Measurements from ENCODE around the gene PCDHGC5.

PCDHGC5 gene

GRCh38 chr5:141508440-141508797, 19.5 kb downstream of the PCDHGC5 start:
- Histone ChIP-seq H3K4me3 (ENCODE audit: low read length) (0 out of 2 replicates have a peak overlapping the region, but pooled peaks have one; percentile 20), H3K9me3 (replicated peaks; ENCODE audit: insufficient read depth, low read length) (no peaks in the 10 kb centered on the region), H3K9ac (ENCODE audit: low read length) (peak overlapping the region; percentile 34; the same call in 1 of the 2 replicates), H4K20me1 (ENCODE audit: insufficient read depth, low read length) (no peaks in the 10 kb centered on the region), H3K27me3 (replicated peaks; ENCODE audit: insufficient read depth, low read length) (no peaks in the 10 kb centered on the region), H2AFZ (ENCODE audit: low read length) (no peak overlapping the region), H3K27ac (ENCODE audit: low read length) (peak overlapping the region; percentile 83), H3K79me2 (ENCODE audit: low read length) (0 out of 2 replicates have a peak, but pooled peaks cover 6% of the 10 kb centered on the region), H3K9me2 (replicated peaks; ENCODE audit: insufficient read depth, low read length) (no peaks in the 10 kb centered on the region), H3K4me1 (ENCODE audit: low read length) (peaks cover 48% of the 10 kb centered on the region), H3F3A (ENCODE audit: insufficient read depth, low read length) (peaks cover 29% of the 10 kb centered on the region), H3K36me3 (replicated peaks; ENCODE audit: insufficient read depth, low read length) (no peaks in the 10 kb centered on the region), H3K4me2 (ENCODE audit: low read depth, low read length) (peak overlapping the region; percentile 74)
- TF ChIP-seq CTCF (IDR thresholded peaks at IDR 0.05; ENCODE audit: low read length), result no peak
- no peak for TF ChIP-seq EZH2phosphoT487 (IDR thresholded peaks at IDR 0.05; ENCODE audit: low read length)
- no peak for TF ChIP-seq EZH2 (optimal IDR thresholded peaks at IDR 0.05; ENCODE audit: low read depth, low read length)
- DNase-seq, result no peak

DNA sequence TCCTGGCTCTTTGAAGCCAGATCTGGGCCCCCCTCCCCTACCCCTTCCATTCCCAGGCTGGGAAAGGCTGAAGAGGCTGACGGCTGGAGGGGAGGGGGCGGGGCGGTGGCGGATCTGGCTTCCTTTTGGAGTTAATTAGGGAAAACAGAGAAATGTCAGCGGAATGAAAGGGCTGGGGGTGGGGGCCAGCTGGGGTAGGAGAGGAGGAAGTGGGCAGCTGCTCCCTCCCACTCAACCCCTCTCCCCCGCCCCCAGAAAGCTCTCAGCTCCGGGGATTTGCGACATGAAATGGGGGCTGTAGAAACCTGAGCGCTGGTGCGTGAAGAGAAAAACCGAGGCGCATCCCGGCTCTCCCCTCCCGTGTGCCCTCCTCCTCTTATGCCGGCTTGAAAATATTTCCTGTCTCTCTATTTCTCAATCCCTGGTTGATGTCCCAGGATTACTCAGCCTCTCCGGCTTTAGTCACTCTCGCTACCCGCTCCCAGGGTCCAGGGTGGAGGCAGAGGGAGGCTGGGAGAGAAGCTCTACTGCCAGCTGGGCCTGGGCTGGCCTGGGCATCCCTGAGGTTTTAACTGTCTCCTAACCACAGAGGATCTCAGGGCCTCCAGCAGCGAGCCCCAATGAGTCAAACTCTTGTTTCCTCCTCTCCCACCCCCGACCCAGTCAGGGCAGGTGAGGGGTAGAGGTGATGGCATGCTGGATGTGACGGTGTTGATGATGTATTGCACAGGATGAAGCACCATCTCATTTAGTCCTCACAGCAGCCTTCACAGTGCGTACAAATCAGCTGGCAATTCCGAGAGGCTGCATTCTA, 20.1 kb downstream of the PCDHGC5 start:
- no peak for TF ChIP-seq EZH2 (optimal IDR thresholded peaks at IDR 0.05; ENCODE audit: low read depth, low read length)
- TF ChIP-seq CTCF (IDR thresholded peaks at IDR 0.05; ENCODE audit: low read length), result no peak
- TF ChIP-seq EZH2phosphoT487 (IDR thresholded peaks at IDR 0.05; ENCODE audit: low read length), result no peak
- Histone ChIP-seq H3K36me3 (replicated peaks; ENCODE audit: insufficient read depth, low read length) (no peaks in the 10 kb centered on the region), H3K79me2 (ENCODE audit: low read length) (0 out of 2 replicates have a peak, but pooled peaks cover 6% of the 10 kb centered on the region), H3F3A (ENCODE audit: insufficient read depth, low read length) (peaks cover 34% of the 10 kb centered on the region), H3K9ac (ENCODE audit: low read length) (peak overlapping the region; percentile 61; the same call in 1 of the 2 replicates), H3K9me3 (replicated peaks; ENCODE audit: insufficient read depth, low read length) (no peaks in the 10 kb centered on the region), H3K9me2 (replicated peaks; ENCODE audit: insufficient read depth, low read length) (no peaks in the 10 kb centered on the region), H2AFZ (ENCODE audit: low read length) (no peak overlapping the region), H3K4me3 (ENCODE audit: low read length) (peak overlapping the region; percentile 20; the same call in 1 of the 2 replicates), H3K27ac (ENCODE audit: low read length) (peak overlapping the region; percentile 83), H4K20me1 (ENCODE audit: insufficient read depth, low read length) (no peaks in the 10 kb centered on the region), H3K4me2 (ENCODE audit: low read depth, low read length) (peak overlapping the region; percentile 74; the same call in 1 of the 2 replicates), H3K4me1 (ENCODE audit: low read length) (peaks cover 48% of the 10 kb centered on the region), H3K27me3 (replicated peaks; ENCODE audit: insufficient read depth, low read length) (no peaks in the 10 kb centered on the region)
- no peak for DNase-seq

DNA sequence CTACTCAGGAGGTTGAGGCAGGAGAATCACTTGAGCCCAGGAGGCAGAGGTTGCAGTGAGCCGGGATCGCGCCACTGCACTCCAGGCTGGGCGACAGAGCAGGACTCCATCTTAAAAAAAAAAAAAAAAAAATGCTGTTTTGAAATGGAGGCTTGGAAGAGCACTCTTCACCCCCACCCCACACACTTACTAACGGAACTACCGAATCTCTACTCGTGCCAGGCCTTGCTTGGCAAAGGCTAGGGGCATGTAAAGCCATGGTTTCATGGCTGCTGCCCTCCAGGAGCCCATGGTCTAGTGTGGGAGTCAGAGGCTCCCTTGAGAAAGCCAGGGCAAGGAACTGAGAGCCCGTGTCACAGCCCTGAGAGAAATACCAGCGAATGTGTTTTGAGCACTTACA, 21.3 kb downstream of the PCDHGC5 start:
- peaks cover 59% of the 10 kb centered on the region for H3K4me1 ChIP-seq (ENCODE audit: low read length)
- no peak for TF ChIP-seq EZH2 (optimal IDR thresholded peaks at IDR 0.05; ENCODE audit: low read depth, low read length)
- TF ChIP-seq CTCF (IDR thresholded peaks at IDR 0.05; ENCODE audit: low read length), result no peak
- TF ChIP-seq EZH2phosphoT487 (IDR thresholded peaks at IDR 0.05; ENCODE audit: low read length), result no peak
- H3K27ac ChIP-seq (ENCODE audit: low read length), result peak overlapping the region; percentile 83; the same call in 1 of the 2 replicates
- no peaks in the 10 kb centered on the region for H3K9me3 ChIP-seq (replicated peaks; ENCODE audit: insufficient read depth, low read length)
- H3K4me2 ChIP-seq (ENCODE audit: low read depth, low read length), result peak overlapping the region; percentile 74
- H4K20me1 ChIP-seq (ENCODE audit: insufficient read depth, low read length), result no peaks in the 10 kb centered on the region
- no peak overlapping the region for H2AFZ ChIP-seq (ENCODE audit: low read length)
- peak overlapping the region; percentile 61 for H3K9ac ChIP-seq (ENCODE audit: low read length)
- H3K27me3 ChIP-seq (replicated peaks; ENCODE audit: insufficient read depth, low read length), result no peaks in the 10 kb centered on the region
- DNase-seq, result no peak
- no peaks in the 10 kb centered on the region for H3K36me3 ChIP-seq (replicated peaks; ENCODE audit: insufficient read depth, low read length)
- H3K9me2 ChIP-seq (replicated peaks; ENCODE audit: insufficient read depth, low read length), result no peaks in the 10 kb centered on the region
- H3F3A ChIP-seq (ENCODE audit: insufficient read depth, low read length), result peaks cover 44% of the 10 kb centered on the region
- 0 out of 2 replicates have a peak, but pooled peaks cover 6% of the 10 kb centered on the region for H3K79me2 ChIP-seq (ENCODE audit: low read length)
- H3K4me3 ChIP-seq (ENCODE audit: low read length), result peak overlapping the region; percentile 49

Data from MM.1S (cell line).